GM18505 (cell line): Measurements from ENCODE around the gene NKX2-4.

Experiments
- ATAC-seq: cut with Tn5 transposase; IDR thresholded peaks from one replicate; pipeline ENCODE4 v1.9.1; 2021; ENCODE audit not compliant: unreplicated experiment
- POLR2A ChIP-seq: IDR thresholded peaks from 4 replicates; pipeline ENCODE4 v1.6.1; 2011; ENCODE audit warnings: borderline replicate concordance; ENCODE audit not compliant: insufficient read depth, insufficient read length; ENCODE audit errors: extremely low read depth

The NKX2-4 gene

GRCh38 chr20:21398109-21399004 is 1.0 kb upstream of the NKX2-4 start:
- no peak for ATAC-seq
- no peak for TF ChIP-seq POLR2A

- no peak for ATAC-seq
Measured at GRCh38 chr20:21396599-21397340, 556 bp downstream of the NKX2-4 start.

GRCh38 chr20:21395666-21396598 is 1.4 kb downstream of the NKX2-4 start:
- TF ChIP-seq POLR2A, result no peak
- ATAC-seq, result no peak

More at GRCh38 chr20:21396599-21397340, 556 bp downstream of the NKX2-4 start:
- TF ChIP-seq POLR2A, result no peak

- no peak for TF ChIP-seq POLR2A
- ATAC-seq, result no peak
Measured at GRCh38 chr20:21395051-21395665, 2.2 kb downstream of the NKX2-4 start.

- no peak for TF ChIP-seq POLR2A
- no peak for ATAC-seq
Measured at GRCh38 chr20:21394551-21394950, 2.8 kb downstream of the NKX2-4 start.

- TF ChIP-seq POLR2A, result no peak
- no peak for ATAC-seq
Measured at GRCh38 chr20:21393816-21394519, 3.4 kb downstream of the NKX2-4 start.

- TF ChIP-seq POLR2A, result no peak
- ATAC-seq, result no peak
Measured at GRCh38 chr20:21393166-21393565, 4.2 kb downstream of the NKX2-4 start.

GRCh38 chr20:21391972-21392352 is 5.4 kb downstream of the NKX2-4 start:
- TF ChIP-seq POLR2A, result no peak
- ATAC-seq, result no peak

GRCh38 chr20:21391185-21391971 is 5.9 kb downstream of the NKX2-4 start:
- no peak for ATAC-seq
- no peak for TF ChIP-seq POLR2A

- no peak for TF ChIP-seq POLR2A
- no peak for ATAC-seq
Measured at GRCh38 chr20:21390768-21391167, 6.6 kb downstream of the NKX2-4 start.

- no peak for ATAC-seq
- TF ChIP-seq POLR2A, result no peak
Measured at GRCh38 chr20:21389368-21389767, 8.0 kb downstream of the NKX2-4 start.
